ENCODE measurements around the gene TMTC2. TPM values are rescaled to one million over a fixed set of nuclear protein-coding genes. Genes with fewer than 3 reads are reported as not detected.
A peak's percentile ranks its signal among the peaks of the same experiment; 100 is the strongest.

TMTC2 gene
- total and polyA plus RNA-seq, 5 donors from 2014 or later = 0.10 to 6.3 (median 0.21) TPM

DNA sequence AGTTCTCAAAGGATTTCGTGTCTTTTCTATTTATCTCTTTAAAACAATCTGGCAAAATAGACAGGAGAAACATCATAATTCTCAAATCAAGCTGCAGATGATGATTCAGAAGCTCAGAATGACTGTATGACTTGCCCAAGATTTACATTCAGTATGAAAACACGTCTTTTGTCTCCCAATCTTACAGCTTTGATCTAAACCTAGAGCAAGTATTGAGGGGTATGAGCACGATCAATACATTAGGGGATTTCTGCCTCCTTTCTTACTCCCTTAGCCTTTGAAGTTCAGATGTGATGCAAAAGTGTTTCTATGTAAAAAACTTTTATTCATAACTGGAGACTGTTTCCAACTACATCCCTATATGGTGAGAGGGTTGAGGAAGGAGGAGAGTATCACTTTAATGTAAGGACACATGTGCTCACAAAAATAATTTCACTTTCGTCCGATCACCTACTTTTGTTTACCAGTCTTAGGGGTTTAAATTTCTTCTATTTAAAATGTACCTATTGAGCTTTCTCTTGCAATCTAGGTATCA is 454.8 kb downstream of the TMTC2 start:
- ATAC-seq (ENCODE audit: low read depth in 2 of 2) = no peak
- H3K36me3 ChIP-seq (ENCODE audit: control insufficient read depth, insufficient read depth, low read length) = no peaks in the 10 kb centered on the region
- H3K9me3 Mint-ChIP-seq = peaks cover 0 to 2% (median 0%) of the 10 kb centered on the region in 7 donors
- no peak overlapping the region for H3K27ac ChIP-seq (ENCODE audit: insufficient read depth, low read length, poor library complexity, severe bottlenecking)
- H3K4me1 Mint-ChIP-seq = no peaks in the 10 kb centered on the region
- H3K27ac Mint-ChIP-seq = peak overlapping the region in 1 of 3 donors; percentile 72
- DNase-seq = peak in 1 of 3 donors; percentile 0
- H3K27me3 Mint-ChIP-seq = no peaks in the 10 kb centered on the region
- H3K4me3 ChIP-seq (ENCODE audit: low read depth, low read length) = no peak overlapping the region
- H3K4me3 Mint-ChIP-seq = no peak overlapping the region
- H3K9me3 ChIP-seq (ENCODE audit: control insufficient read depth in 2 of 2, low read length in 2 of 2) = no peaks in the 10 kb centered on the region
- no peaks in the 10 kb centered on the region for H3K27me3 ChIP-seq (ENCODE audit: control insufficient read depth, insufficient read depth, low read length)
- H3K36me3 Mint-ChIP-seq = no peaks in the 10 kb centered on the region
- H3K4me1 ChIP-seq (ENCODE audit: control insufficient read depth, insufficient read depth, low read length, poor library complexity, severe bottlenecking) = no peaks in the 10 kb centered on the region

DNA sequence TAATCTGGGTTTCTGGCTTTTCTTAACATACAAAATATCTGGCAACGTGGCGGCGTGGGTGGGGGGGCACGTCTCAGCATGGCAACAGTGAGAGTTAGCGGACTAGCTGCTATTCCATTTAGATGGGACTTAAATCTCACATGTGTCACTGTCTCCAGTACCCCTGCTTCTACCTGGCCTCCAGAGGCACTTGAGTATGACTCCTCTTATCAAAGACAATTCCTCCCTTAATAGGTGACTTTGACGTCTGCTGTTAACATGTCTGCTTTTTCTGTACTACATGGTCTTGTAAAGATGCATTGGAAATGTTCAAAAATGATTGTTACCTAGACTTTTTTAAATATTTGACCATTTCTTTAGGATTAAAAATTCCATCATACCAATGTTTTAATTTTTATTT is 456.2 kb downstream of the TMTC2 start:
- Mint-ChIP-seq H3K4me1 (no peaks in the 10 kb centered on the region), H3K4me3 (no peak overlapping the region), H3K27me3 (no peaks in the 10 kb centered on the region), H3K9me3 (peaks cover 0 to 4% (median 0%) of the 10 kb centered on the region in 7 donors), H3K36me3 (no peaks in the 10 kb centered on the region), H3K27ac (no peak overlapping the region)
- Histone ChIP-seq H3K27me3 (ENCODE audit: control insufficient read depth, insufficient read depth, low read length) (no peaks in the 10 kb centered on the region), H3K4me3 (ENCODE audit: low read depth, low read length) (no peak overlapping the region), H3K27ac (ENCODE audit: insufficient read depth, low read length, poor library complexity, severe bottlenecking) (no peak overlapping the region), H3K9me3 (ENCODE audit: control insufficient read depth in 2 of 2, low read length in 2 of 2) (no peaks in the 10 kb centered on the region), H3K4me1 (ENCODE audit: control insufficient read depth, insufficient read depth, low read length, poor library complexity, severe bottlenecking) (no peaks in the 10 kb centered on the region), H3K36me3 (ENCODE audit: control insufficient read depth, insufficient read depth, low read length) (no peaks in the 10 kb centered on the region)
- DNase-seq = no peak
- ATAC-seq (ENCODE audit: low read depth in 2 of 2) = no peak

DNA sequence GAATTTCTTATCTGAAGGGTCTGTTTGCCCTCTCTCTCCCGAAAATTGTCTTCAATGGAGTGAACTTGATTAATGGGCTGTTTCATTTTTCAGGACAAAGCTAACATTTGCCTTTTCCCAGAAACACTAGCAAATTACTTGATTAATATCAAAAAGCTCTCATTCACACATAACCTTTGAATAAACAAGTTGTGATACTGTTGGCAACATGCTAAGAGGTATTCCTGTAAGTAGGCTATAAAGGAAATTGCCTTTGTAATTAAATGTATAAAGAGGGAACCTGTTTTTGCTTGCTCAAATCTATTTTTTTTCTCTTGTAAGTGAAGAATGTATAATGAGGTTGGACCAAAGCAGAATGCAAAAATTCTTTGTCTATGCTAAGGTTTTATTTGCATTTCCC is 457.2 kb downstream of the TMTC2 start:
- H3K27ac ChIP-seq (ENCODE audit: insufficient read depth, low read length, poor library complexity, severe bottlenecking) = no peak overlapping the region
- H3K27ac Mint-ChIP-seq = no peak overlapping the region
- peaks cover 0 to 4% (median 0%) of the 10 kb centered on the region in 7 donors for H3K9me3 Mint-ChIP-seq
- DNase-seq (no peak), ATAC-seq (ENCODE audit: low read depth in 2 of 2) (no peak)
- H3K36me3 ChIP-seq (ENCODE audit: control insufficient read depth, insufficient read depth, low read length) = no peaks in the 10 kb centered on the region
- H3K4me1 ChIP-seq (ENCODE audit: control insufficient read depth, insufficient read depth, low read length, poor library complexity, severe bottlenecking) = no peaks in the 10 kb centered on the region
- no peak overlapping the region for H3K4me3 ChIP-seq (ENCODE audit: low read depth, low read length)
- H3K27me3 Mint-ChIP-seq = no peaks in the 10 kb centered on the region
- H3K4me1 Mint-ChIP-seq = no peaks in the 10 kb centered on the region
- no peaks in the 10 kb centered on the region for H3K9me3 ChIP-seq (ENCODE audit: control insufficient read depth in 2 of 2, low read length in 2 of 2)
- H3K27me3 ChIP-seq (ENCODE audit: control insufficient read depth, insufficient read depth, low read length) = no peaks in the 10 kb centered on the region
- no peaks in the 10 kb centered on the region for H3K36me3 Mint-ChIP-seq
- no peak overlapping the region for H3K4me3 Mint-ChIP-seq

DNA sequence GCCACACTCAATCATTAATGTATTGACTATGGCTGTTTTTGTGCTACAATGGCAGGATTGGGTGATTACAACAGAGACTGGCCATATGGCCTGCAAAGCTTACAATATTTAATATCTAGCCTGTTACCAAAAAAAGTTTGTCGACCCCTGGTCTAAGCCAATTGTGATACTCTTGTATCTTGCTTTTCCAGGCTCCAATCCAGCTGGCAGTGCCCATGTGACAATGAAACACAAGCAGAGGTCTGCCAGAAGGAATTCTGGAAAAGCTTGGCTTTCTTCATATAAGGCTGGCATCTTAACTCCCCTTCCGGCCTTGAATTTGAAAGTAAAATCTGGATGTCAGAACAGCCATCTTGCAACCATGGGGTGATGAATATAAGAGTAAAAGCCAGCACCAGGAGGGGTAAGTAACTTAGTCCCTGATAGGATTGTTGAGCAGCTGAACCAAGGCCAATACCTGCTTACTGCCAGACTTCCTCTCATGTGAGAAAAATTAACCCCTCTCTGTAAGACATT is 458.7 kb downstream of the TMTC2 start:
- H3K4me1 ChIP-seq (ENCODE audit: control insufficient read depth, insufficient read depth, low read length, poor library complexity, severe bottlenecking) = no peaks in the 10 kb centered on the region
- H3K9me3 Mint-ChIP-seq = peaks cover 0 to 4% (median 0%) of the 10 kb centered on the region in 7 donors
- H3K4me1 Mint-ChIP-seq = no peaks in the 10 kb centered on the region
- H3K27ac Mint-ChIP-seq = no peak overlapping the region
- no peaks in the 10 kb centered on the region for H3K27me3 Mint-ChIP-seq
- no peaks in the 10 kb centered on the region for H3K36me3 Mint-ChIP-seq
- no peak overlapping the region for H3K4me3 ChIP-seq (ENCODE audit: low read depth, low read length)
- H3K36me3 ChIP-seq (ENCODE audit: control insufficient read depth, insufficient read depth, low read length) = no peaks in the 10 kb centered on the region
- H3K27me3 ChIP-seq (ENCODE audit: control insufficient read depth, insufficient read depth, low read length) = no peaks in the 10 kb centered on the region
- ATAC-seq (ENCODE audit: low read depth in 2 of 2) (no peak), DNase-seq (no peak)
- no peak overlapping the region for H3K27ac ChIP-seq (ENCODE audit: insufficient read depth, low read length, poor library complexity, severe bottlenecking)
- H3K9me3 ChIP-seq (ENCODE audit: control insufficient read depth in 2 of 2, low read length in 2 of 2) = no peaks in the 10 kb centered on the region
- no peak overlapping the region for H3K4me3 Mint-ChIP-seq

DNA sequence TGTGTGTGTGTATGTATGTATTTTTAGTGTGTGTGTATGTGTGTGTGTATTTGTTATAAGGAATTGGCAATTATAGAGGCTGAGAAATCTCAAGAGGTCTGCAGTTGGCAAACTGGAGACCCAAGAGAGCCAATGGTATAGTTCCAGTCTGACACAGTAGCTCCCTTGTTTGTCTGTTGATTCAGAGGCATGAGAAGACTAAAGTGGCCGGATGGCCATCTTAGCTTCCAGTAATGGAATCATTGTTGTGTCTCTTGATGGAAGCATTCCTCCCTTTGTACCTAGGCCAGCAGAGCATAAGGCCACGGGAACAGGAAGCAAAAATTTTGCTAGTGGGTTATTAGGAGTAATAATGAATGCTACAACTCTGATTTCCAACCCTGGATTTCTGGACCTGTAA is 460.6 kb downstream of the TMTC2 start:
- Mint-ChIP-seq H3K27ac (no peak overlapping the region), H3K4me3 (no peak overlapping the region), H3K4me1 (no peaks in the 10 kb centered on the region), H3K27me3 (no peaks in the 10 kb centered on the region), H3K9me3 (peaks cover 0 to 2% (median 0%) of the 10 kb centered on the region in 7 donors), H3K36me3 (no peaks in the 10 kb centered on the region)
- Histone ChIP-seq H3K27ac (ENCODE audit: insufficient read depth, low read length, poor library complexity, severe bottlenecking) (no peak overlapping the region), H3K9me3 (ENCODE audit: control insufficient read depth in 2 of 2, low read length in 2 of 2) (no peaks in the 10 kb centered on the region), H3K27me3 (ENCODE audit: control insufficient read depth, insufficient read depth, low read length) (no peaks in the 10 kb centered on the region), H3K4me1 (ENCODE audit: control insufficient read depth, insufficient read depth, low read length, poor library complexity, severe bottlenecking) (no peaks in the 10 kb centered on the region), H3K4me3 (ENCODE audit: low read depth, low read length) (no peak overlapping the region), H3K36me3 (ENCODE audit: control insufficient read depth, insufficient read depth, low read length) (no peaks in the 10 kb centered on the region)
- ATAC-seq (ENCODE audit: low read depth in 2 of 2) = no peak
- DNase-seq = no peak

DNA sequence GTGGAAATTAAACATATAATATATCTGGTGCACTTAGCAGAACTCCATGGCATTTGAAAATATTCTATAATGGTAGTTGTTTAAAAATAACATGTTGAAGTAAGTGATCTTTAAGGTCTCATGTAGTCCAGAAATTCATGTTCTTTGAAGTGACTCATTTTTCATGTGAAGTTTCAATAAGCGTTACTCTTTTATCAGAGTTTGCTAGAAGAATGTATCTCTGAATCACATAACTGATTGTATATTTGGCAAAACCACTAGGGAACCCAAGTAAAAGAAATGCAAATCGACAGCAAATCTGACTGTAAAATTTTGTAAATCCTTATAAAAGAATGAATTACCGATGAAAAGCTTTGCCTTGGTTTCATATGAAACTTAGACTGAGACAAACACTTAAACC is 463.3 kb downstream of the TMTC2 start:
- peaks cover 0 to 3% (median under 1%) of the 10 kb centered on the region in 7 donors for H3K9me3 Mint-ChIP-seq
- Histone ChIP-seq H3K4me3 (ENCODE audit: low read depth, low read length) (no peak overlapping the region), H3K36me3 (ENCODE audit: control insufficient read depth, insufficient read depth, low read length) (no peaks in the 10 kb centered on the region), H3K9me3 (ENCODE audit: control insufficient read depth in 2 of 2, low read length in 2 of 2) (no peaks in the 10 kb centered on the region), H3K27ac (ENCODE audit: insufficient read depth, low read length, poor library complexity, severe bottlenecking) (no peak overlapping the region), H3K27me3 (ENCODE audit: control insufficient read depth, insufficient read depth, low read length) (no peaks in the 10 kb centered on the region), H3K4me1 (ENCODE audit: control insufficient read depth, insufficient read depth, low read length, poor library complexity, severe bottlenecking) (no peaks in the 10 kb centered on the region)
- ATAC-seq (ENCODE audit: low read depth in 2 of 2) = no peak
- H3K27me3 Mint-ChIP-seq = no peaks in the 10 kb centered on the region
- H3K4me3 Mint-ChIP-seq = no peak overlapping the region
- H3K36me3 Mint-ChIP-seq = no peaks in the 10 kb centered on the region
- no peak overlapping the region for H3K27ac Mint-ChIP-seq
- no peak for DNase-seq
- no peaks in the 10 kb centered on the region for H3K4me1 Mint-ChIP-seq

DNA sequence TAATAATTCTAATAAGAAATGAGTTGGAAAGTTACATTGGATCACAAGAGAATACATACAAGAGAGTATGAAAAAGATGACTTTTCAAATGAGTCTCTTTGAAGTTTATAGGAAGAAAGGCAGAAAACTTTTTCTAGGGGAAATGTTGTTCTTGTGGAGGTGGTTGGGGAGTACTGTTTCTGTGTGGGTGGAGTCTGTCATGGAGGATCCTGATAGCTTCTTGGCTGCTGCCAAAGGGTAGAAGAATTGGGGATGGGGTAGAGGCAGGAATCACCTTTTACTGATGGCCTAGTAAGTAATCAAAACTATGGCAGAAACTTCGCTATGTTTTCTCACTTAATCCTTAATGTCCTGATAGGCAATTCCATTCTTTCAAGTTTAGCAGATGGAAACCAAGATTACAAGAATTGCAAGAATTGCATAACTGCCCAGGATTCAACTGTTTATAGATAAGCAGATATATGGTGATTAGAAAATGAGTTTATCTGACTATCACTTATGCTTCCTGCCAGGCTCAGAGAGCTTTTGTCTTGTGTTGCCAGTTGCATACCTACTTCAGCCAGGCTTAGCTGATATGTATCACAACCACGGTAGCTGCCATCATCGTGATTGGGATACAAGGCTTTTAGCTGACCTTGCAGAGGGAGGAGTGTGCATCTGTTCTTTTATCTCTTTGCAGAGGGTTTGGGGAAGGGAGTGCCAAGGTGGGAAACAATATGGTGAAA is 463.9 kb downstream of the TMTC2 start:
- Histone ChIP-seq H3K27ac (ENCODE audit: insufficient read depth, low read length, poor library complexity, severe bottlenecking) (no peak overlapping the region), H3K9me3 (ENCODE audit: control insufficient read depth in 2 of 2, low read length in 2 of 2) (no peaks in the 10 kb centered on the region), H3K36me3 (ENCODE audit: control insufficient read depth, insufficient read depth, low read length) (no peaks in the 10 kb centered on the region), H3K4me1 (ENCODE audit: control insufficient read depth, insufficient read depth, low read length, poor library complexity, severe bottlenecking) (no peaks in the 10 kb centered on the region), H3K27me3 (ENCODE audit: control insufficient read depth, insufficient read depth, low read length) (no peaks in the 10 kb centered on the region), H3K4me3 (ENCODE audit: low read depth, low read length) (no peak overlapping the region)
- Mint-ChIP-seq H3K4me3 (no peak overlapping the region), H3K27ac (no peak overlapping the region), H3K9me3 (peaks cover 0 to 3% (median 0%) of the 10 kb centered on the region in 7 donors), H3K4me1 (no peaks in the 10 kb centered on the region), H3K27me3 (no peaks in the 10 kb centered on the region), H3K36me3 (no peaks in the 10 kb centered on the region)
- no peak for DNase-seq
- no peak for ATAC-seq (ENCODE audit: low read depth in 2 of 2)

DNA sequence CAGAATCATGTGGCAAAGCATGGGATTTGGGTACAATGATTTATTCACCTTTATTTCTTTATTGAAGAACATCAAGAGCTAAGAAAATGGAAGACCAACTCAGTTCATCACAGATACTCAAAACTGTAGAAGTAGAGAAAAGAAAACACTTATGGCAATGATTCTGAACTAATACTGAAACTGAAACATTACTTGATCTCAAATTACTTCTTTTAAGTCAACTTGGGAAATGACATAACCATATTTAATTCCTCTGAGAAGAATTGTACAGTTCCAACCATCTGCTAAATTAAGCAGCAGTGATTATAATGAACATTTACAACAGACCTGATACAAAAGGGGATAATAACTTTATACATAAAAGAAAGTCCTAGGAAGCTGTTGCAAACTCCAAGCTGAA is 466.5 kb downstream of the TMTC2 start:
- no peak for ATAC-seq (ENCODE audit: low read depth in 2 of 2)

More for the DNA sequence above, 466.5 kb downstream of the TMTC2 start:
- Mint-ChIP-seq H3K9me3 (peaks cover 0 to 3% (median 0%) of the 10 kb centered on the region in 7 donors), H3K27me3 (no peaks in the 10 kb centered on the region), H3K4me1 (peaks cover 0 to 4% (median 0%) of the 10 kb centered on the region in 4 donors), H3K4me3 (no peak overlapping the region), H3K36me3 (no peaks in the 10 kb centered on the region), H3K27ac (no peak overlapping the region)
- H3K36me3 ChIP-seq (ENCODE audit: control insufficient read depth, insufficient read depth, low read length) = no peaks in the 10 kb centered on the region
- peak in 1 of 3 donors; percentile 6 for DNase-seq
- H3K4me3 ChIP-seq (ENCODE audit: low read depth, low read length) = no peak overlapping the region
- H3K9me3 ChIP-seq (ENCODE audit: control insufficient read depth in 2 of 2, low read length in 2 of 2) = no peaks in the 10 kb centered on the region
- no peaks in the 10 kb centered on the region for H3K27me3 ChIP-seq (ENCODE audit: control insufficient read depth, insufficient read depth, low read length)
- H3K27ac ChIP-seq (ENCODE audit: insufficient read depth, low read length, poor library complexity, severe bottlenecking) = no peak overlapping the region
- H3K4me1 ChIP-seq (ENCODE audit: control insufficient read depth, insufficient read depth, low read length, poor library complexity, severe bottlenecking) = no peaks in the 10 kb centered on the region

Data from CD4-positive, CD25-positive, alpha-beta regulatory T cell (primary cell).